ENCODE results near the gene TMED6.

DNA sequence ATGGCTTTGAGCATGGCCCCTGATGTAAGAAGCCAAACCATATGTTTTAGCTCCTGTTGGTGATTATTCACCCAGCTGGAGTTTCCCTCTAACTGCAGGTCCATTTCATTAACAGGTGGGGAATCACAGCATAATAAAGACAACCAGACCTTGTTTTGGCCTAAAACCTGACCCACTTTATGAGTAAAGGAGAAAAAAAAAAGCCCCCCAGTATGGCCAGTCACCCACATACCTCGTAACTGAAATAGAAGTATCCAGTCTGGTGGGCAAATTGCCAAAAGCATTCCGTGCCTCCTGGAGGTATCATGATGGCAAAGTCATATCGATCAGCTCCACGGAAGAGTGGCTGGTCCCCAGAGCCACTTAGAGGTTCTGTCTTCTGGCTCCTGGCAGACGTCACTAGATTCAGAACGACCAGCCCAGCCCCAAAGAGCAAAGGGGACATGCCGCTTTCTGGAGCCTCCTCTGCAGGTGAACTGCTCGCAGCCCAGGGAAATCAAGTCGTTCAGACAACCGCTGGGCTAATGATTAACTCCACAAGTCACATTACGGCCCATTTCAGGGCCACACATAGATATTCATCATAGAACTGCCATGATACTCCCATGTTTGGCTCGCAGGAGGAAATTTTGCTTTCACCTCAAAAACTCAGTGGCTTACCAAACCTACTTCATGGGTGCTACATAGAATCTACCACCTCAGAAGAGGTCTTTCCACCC lies at the start of gene TMED6:
- TF ChIP-seq EZH2 (IDR thresholded peaks at IDR 0.05) (no peak), EZH2phosphoT487 (IDR thresholded peaks at IDR 0.05) (no peak)
- TF ChIP-seq, protein P1, sequence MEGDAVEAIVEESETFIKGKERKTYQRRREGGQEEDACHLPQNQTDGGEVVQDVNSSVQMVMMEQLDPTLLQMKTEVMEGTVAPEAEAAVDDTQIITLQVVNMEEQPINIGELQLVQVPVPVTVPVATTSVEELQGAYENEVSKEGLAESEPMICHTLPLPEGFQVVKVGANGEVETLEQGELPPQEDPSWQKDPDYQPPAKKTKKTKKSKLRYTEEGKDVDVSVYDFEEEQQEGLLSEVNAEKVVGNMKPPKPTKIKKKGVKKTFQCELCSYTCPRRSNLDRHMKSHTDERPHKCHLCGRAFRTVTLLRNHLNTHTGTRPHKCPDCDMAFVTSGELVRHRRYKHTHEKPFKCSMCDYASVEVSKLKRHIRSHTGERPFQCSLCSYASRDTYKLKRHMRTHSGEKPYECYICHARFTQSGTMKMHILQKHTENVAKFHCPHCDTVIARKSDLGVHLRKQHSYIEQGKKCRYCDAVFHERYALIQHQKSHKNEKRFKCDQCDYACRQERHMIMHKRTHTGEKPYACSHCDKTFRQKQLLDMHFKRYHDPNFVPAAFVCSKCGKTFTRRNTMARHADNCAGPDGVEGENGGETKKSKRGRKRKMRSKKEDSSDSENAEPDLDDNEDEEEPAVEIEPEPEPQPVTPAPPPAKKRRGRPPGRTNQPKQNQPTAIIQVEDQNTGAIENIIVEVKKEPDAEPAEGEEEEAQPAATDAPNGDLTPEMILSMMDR (IDR thresholded peaks at IDR 0.05): no peak
